IPS-20b (cell line): Measurements from ENCODE around the gene TBC1D20.

Experiments used
- H3K27ac ChIP-seq: one replicate; pipeline ENCODE4 v1.5.1; 2013; ENCODE audit warnings: low read length
- H3K27me3 ChIP-seq: 2 replicates; pipeline ENCODE4 v1.6.1; 2013; ENCODE audit warnings: mild to moderate bottlenecking, low read length, inconsistent platforms; ENCODE audit not compliant: insufficient read depth
- H3K36me3 ChIP-seq: 2 replicates; pipeline ENCODE4 v1.6.1; 2013; ENCODE audit warnings: low read depth, mild to moderate bottlenecking, inconsistent platforms, low read length, moderate library complexity; ENCODE audit not compliant: insufficient read depth
- H3K4me1 ChIP-seq: 2 replicates; pipeline ENCODE4 v1.6.1; 2013; ENCODE audit warnings: mild to moderate bottlenecking, control low read depth, inconsistent platforms, low read length, moderate library complexity; ENCODE audit not compliant: insufficient read depth
- H3K4me3 ChIP-seq: 2 replicates; pipeline ENCODE4 v1.5.1; 2013; ENCODE audit warnings: mild to moderate bottlenecking, low read length, inconsistent platforms
- H3K9ac ChIP-seq: 2 replicates; pipeline ENCODE4 v1.6.1; 2013; ENCODE audit warnings: low read depth, mild to moderate bottlenecking, inconsistent platforms, low read length, moderate library complexity
- H3K9me3 ChIP-seq: 2 replicates; pipeline ENCODE4 v1.6.1; 2013; ENCODE audit warnings: mild to moderate bottlenecking, low read depth, low read length, inconsistent platforms; ENCODE audit not compliant: insufficient read depth

The TBC1D20 gene

GRCh38 chr20:408843-409696 is 53.3 kb downstream of the TBC1D20 start:
- H3K9me3 ChIP-seq, result no peaks in the 10 kb centered on the region
- peaks cover 39% of the 10 kb centered on the region for H3K36me3 ChIP-seq
- no peak overlapping the region for H3K27ac ChIP-seq
- no peaks in the 10 kb centered on the region for H3K27me3 ChIP-seq
- H3K4me3 ChIP-seq, result peak overlapping the region; percentile 97
- H3K9ac ChIP-seq, result peak overlapping the region; percentile 93
- peaks cover 6% of the 10 kb centered on the region; the same call in 1 of the 2 replicates for H3K4me1 ChIP-seq

- peak within 1 kb of the TSS; percentile 97 for H3K4me3 ChIP-seq
- H3K36me3 ChIP-seq, result peaks cover 33% of the 10 kb centered on the region
- H3K9me3 ChIP-seq, result no peaks in the 10 kb centered on the region
- peak within 1 kb of the TSS; percentile 93 for H3K9ac ChIP-seq
- no peak within 1 kb of the TSS for H3K27ac ChIP-seq
- peaks cover 6% of the 10 kb centered on the region; the same call in 1 of the 2 replicates for H3K4me1 ChIP-seq
- no peaks in the 10 kb centered on the region for H3K27me3 ChIP-seq
These were observed 54.1 kb downstream of the TBC1D20 start, which contains the start of gene RBCK1 for GRCh38 chr20:407953-408842. RBCK1 (plus strand) TSS chr20:408299; CDS start chr20:408758, 459 bp downstream.

GRCh38 chr20:407133-407952 is 55.0 kb downstream of the TBC1D20 start:
- H3K9ac ChIP-seq, result peak overlapping the region; percentile 51; the same call in 1 of the 2 replicates
- H3K27me3 ChIP-seq, result no peaks in the 10 kb centered on the region
- H3K27ac ChIP-seq, result no peak overlapping the region
- H3K36me3 ChIP-seq, result peaks cover 28% of the 10 kb centered on the region
- H3K9me3 ChIP-seq, result no peaks in the 10 kb centered on the region
- peaks cover 6% of the 10 kb centered on the region; the same call in 1 of the 2 replicates for H3K4me1 ChIP-seq
- peak overlapping the region; percentile 70 for H3K4me3 ChIP-seq

- no peaks in the 10 kb centered on the region for H3K9me3 ChIP-seq
- H3K9ac ChIP-seq, result peak overlapping the region; percentile 51; the same call in 1 of the 2 replicates
- H3K4me3 ChIP-seq, result peak overlapping the region; percentile 70
- H3K27ac ChIP-seq, result no peak overlapping the region
- peaks cover 20% of the 10 kb centered on the region for H3K36me3 ChIP-seq
- H3K4me1 ChIP-seq, result peaks cover 6% of the 10 kb centered on the region; the same call in 1 of the 2 replicates
- no peaks in the 10 kb centered on the region for H3K27me3 ChIP-seq
These were observed 55.9 kb downstream of the TBC1D20 start for GRCh38 chr20:406200-407132.

- Histone ChIP-seq H3K27ac (no peak overlapping the region), H3K27me3 (no peaks in the 10 kb centered on the region), H3K9ac (no peak overlapping the region), H3K36me3 (no peaks in the 10 kb centered on the region), H3K4me1 (peaks cover 11% of the 10 kb centered on the region), H3K4me3 (no peak overlapping the region), H3K9me3 (no peaks in the 10 kb centered on the region)
These were observed 58.2 kb downstream of the TBC1D20 start for GRCh38 chr20:404088-404487.

GRCh38 chr20:403582-403957 is 58.8 kb downstream of the TBC1D20 start:
- Histone ChIP-seq H3K4me3 (no peak overlapping the region), H3K9me3 (no peaks in the 10 kb centered on the region), H3K27ac (no peak overlapping the region), H3K4me1 (peaks cover 11% of the 10 kb centered on the region), H3K27me3 (no peaks in the 10 kb centered on the region), H3K36me3 (no peaks in the 10 kb centered on the region), H3K9ac (no peak overlapping the region)

GRCh38 chr20:402898-403581 is 59.3 kb downstream of the TBC1D20 start:
- no peak overlapping the region for H3K4me3 ChIP-seq
- H3K9ac ChIP-seq, result no peak overlapping the region

GRCh38 chr20:402496-402885 is 59.8 kb downstream of the TBC1D20 start:
- Histone ChIP-seq H3K4me1 (peaks cover 11% of the 10 kb centered on the region), H3K9ac (no peak overlapping the region), H3K27me3 (no peaks in the 10 kb centered on the region), H3K4me3 (no peak overlapping the region), H3K9me3 (no peaks in the 10 kb centered on the region), H3K27ac (no peak overlapping the region), H3K36me3 (no peaks in the 10 kb centered on the region)

More at GRCh38 chr20:402898-403581, 59.3 kb downstream of the TBC1D20 start:
- no peaks in the 10 kb centered on the region for H3K9me3 ChIP-seq
- no peaks in the 10 kb centered on the region for H3K36me3 ChIP-seq
- peaks cover 11% of the 10 kb centered on the region for H3K4me1 ChIP-seq
- no peak overlapping the region for H3K27ac ChIP-seq
- no peaks in the 10 kb centered on the region for H3K27me3 ChIP-seq

- Histone ChIP-seq H3K4me1 (peaks cover 11% of the 10 kb centered on the region), H3K4me3 (no peak overlapping the region), H3K27ac (no peak overlapping the region), H3K9me3 (no peaks in the 10 kb centered on the region), H3K9ac (no peak overlapping the region), H3K27me3 (no peaks in the 10 kb centered on the region), H3K36me3 (peaks cover 3% of the 10 kb centered on the region; the same call in 1 of the 2 replicates)
These were observed 60.4 kb downstream of the TBC1D20 start for GRCh38 chr20:401682-402495.
